B cell (primary cell): ENCODE results near the gene APCDD1. TPM values are rescaled to one million over a fixed set of nuclear protein-coding genes. Genes with fewer than 3 reads are reported as not detected.

Source experiments
- ATAC-seq: fragments of 200-7000 bp; cut with Tn5 transposase; one replicate; pipeline ENCODE4 v1.10.0; 2021; ENCODE audit warnings: low read depth, mild to moderate bottlenecking, moderate number of reproducible peaks, moderate library complexity
- CTCF ChIA-PET: fragments of 350-600 bp; sonication (Branson Sonifier 250); formaldehyde crosslinking; loops from one replicate; lab custom pipeline; 2021; ENCODE audit warnings: antibody characterized with exemption, inconsistent platforms; lab: Charles Lee
- POLR2A ChIA-PET: fragments of 350-600 bp; sonication (Branson Sonifier 250); formaldehyde crosslinking; loops from one replicate; lab custom pipeline; 2021; ENCODE audit warnings: antibody characterized with exemption; lab: Charles Lee
- DNase-seq: peaks from one replicate; pipeline ENCODE4 v3.0.0; 2013
- H2AFZ ChIP-seq: 2 replicates; pipeline ENCODE4 v1.6.1; 2012; ENCODE audit warnings: mild to moderate bottlenecking, low read depth, low read length; ENCODE audit not compliant: insufficient read depth, poor library complexity, severe bottlenecking
- H3K27ac ChIP-seq, 2 donors: 1 replicate in 1 of 2; 2 replicates in 1 of 2; pipeline ENCODE4 v1.5.1; 2012 to 2013; ENCODE audit warnings: low read length in 2 of 2, mild to moderate bottlenecking in 2 of 2, moderate library complexity in 1 of 2
- H3K27me3 ChIP-seq, 4 experiments: fragments of 200-600 bp in 1 of 4; sonication (generic) in 1 of 4; replicated peaks in 1 of 4; 1 replicate in 2 of 4; 2 replicates in 2 of 4; pipeline versions ENCODE4 v1.6.1 to v1.7.0; 2013 to 2016; ENCODE audit warnings: low read length in 3 of 4, mild to moderate bottlenecking in 2 of 4, mixed read lengths in 1 of 4, moderate library complexity in 1 of 4; ENCODE audit not compliant: insufficient read depth in 4 of 4, control insufficient read depth in 3 of 4; ENCODE audit errors: control extremely low read depth in 1 of 4
- H3K36me3 ChIP-seq, 2 experiments: replicated peaks in 1 of 2; 1 replicate in 1 of 2; 2 replicates in 1 of 2; pipeline versions ENCODE4 v1.6.1 to v1.7.1; 2013; ENCODE audit warnings: low read length in 1 of 2; ENCODE audit not compliant: insufficient read depth in 2 of 2, control insufficient read depth in 1 of 2; ENCODE audit errors: control extremely low read depth in 1 of 2, extremely low read depth in 1 of 2
- H3K4me1 ChIP-seq, 2 donors: fragments of 200-600 bp in 1 of 2; sonication (generic) in 1 of 2; 1 replicate in 1 of 2; 2 replicates in 1 of 2; pipeline versions ENCODE4 v1.5.1 to v1.6.1; 2013 to 2017; ENCODE audit warnings: low read length in 2 of 2; ENCODE audit not compliant: control insufficient read depth in 2 of 2, insufficient read depth in 2 of 2
- H3K4me2 ChIP-seq: replicated peaks from 2 replicates; pipeline ENCODE3; 2012; ENCODE audit warnings: mild to moderate bottlenecking, low read depth, low read length; ENCODE audit not compliant: poor library complexity, severe bottlenecking
- H3K4me3 ChIP-seq, 5 experiments: fragments of 200-600 bp in 1 of 5; sonication (generic) in 1 of 5; 1 replicate in 3 of 5; 2 replicates in 2 of 5; pipeline versions ENCODE4 v1.5.1 to v1.7.0; 2011 to 2016; ENCODE audit warnings: low read length in 4 of 5, mild to moderate bottlenecking in 4 of 5, low read depth in 2 of 5, control low read depth in 1 of 5, moderate library complexity in 1 of 5; ENCODE audit not compliant: insufficient read depth in 1 of 5; ENCODE audit errors: control extremely low read depth in 1 of 5, extremely low read depth in 1 of 5
- H3K79me2 ChIP-seq: fragments of 200-600 bp; sonication (generic); one replicate; pipeline ENCODE4 v1.6.0; 2016; ENCODE audit warnings: low read length; ENCODE audit not compliant: control insufficient read depth, insufficient read depth
- H3K9ac ChIP-seq: fragments of 200-600 bp; sonication (generic); 2 replicates; pipeline ENCODE4 v1.6.1; 2017; ENCODE audit warnings: mild to moderate bottlenecking, low read length, moderate library complexity
- H3K9me3 ChIP-seq, 3 donors: one replicate each; pipeline versions ENCODE4 v1.6.1 to v1.7.1; 2013; ENCODE audit warnings: low read length in 2 of 3; ENCODE audit not compliant: control insufficient read depth in 2 of 3, insufficient read depth in 1 of 3; ENCODE audit errors: control extremely low read depth in 1 of 3
- H4K20me1 ChIP-seq: 2 replicates; pipeline ENCODE4 v1.6.0; 2012; ENCODE audit warnings: mild to moderate bottlenecking, low read length; ENCODE audit not compliant: insufficient read depth, control insufficient read depth, poor library complexity, severe bottlenecking
- H3K27ac Mint-ChIP-seq: one replicate; pipeline ENCODE4 v1.8.0; 2021; ENCODE audit warnings: mixed read lengths
- H3K27me3 Mint-ChIP-seq: one replicate; pipeline ENCODE4 v1.8.0; 2021; ENCODE audit warnings: mixed read lengths
- H3K4me1 Mint-ChIP-seq: one replicate; pipeline ENCODE4 v1.8.0; 2021; ENCODE audit warnings: mixed read lengths
- H3K4me3 Mint-ChIP-seq: one replicate; pipeline ENCODE4 v1.8.0; 2021; ENCODE audit warnings: mixed read lengths
- H3K9me3 Mint-ChIP-seq: one replicate; pipeline ENCODE4 v1.8.0; 2022; ENCODE audit warnings: mixed read lengths; ENCODE audit not compliant: insufficient read depth
- CTCF ChIP-seq: fragments of 200-600 bp; IDR thresholded peaks from one replicate; pipeline ENCODE4 v1.8.0; 2022; ENCODE audit warnings: antibody characterized with exemption, mild to moderate bottlenecking
- EZH2 ChIP-seq: IDR thresholded peaks from 2 replicates; pipeline ENCODE4 v1.6.1; 2012; ENCODE audit warnings: borderline replicate concordance, low read depth, mild to moderate bottlenecking, moderate library complexity, low read length; ENCODE audit not compliant: insufficient read depth, poor library complexity, severe bottlenecking
- WGBS: methylation state at CpG from one replicate; pipeline ENCODE4 v1.1.5; 2013; ENCODE audit warnings: missing lambda C conversion rate; ENCODE audit not compliant: insufficient coverage; 5-methylcytosine and 5-hydroxymethylcytosine counted together
- intact Hi-C: fragments of 100-400 bp; cut with micrococcal nuclease; formaldehyde crosslinking; loops from one replicate; pipeline ENCODE4 v1.10.0; 2022
- polyA plus RNA-seq: library from polyadenylated mRNA; depleted of rRNA; stranded (reverse); fragments of >200 nt; gene quantifications from 2 replicates; pipeline ENCODE4 v1.2.3, GENCODE V29; 2012
- total RNA-seq, 2 donors: library from RNA; stranded (reverse); fragments of 120-200 nt in 1 of 2; gene quantifications; 1 replicate in 1 of 2; 2 replicates in 1 of 2; pipeline versions ENCODE4 v1.2.3 to v1.2.4, GENCODE V29; 2013 to 2022

APCDD1 gene
- total and polyA plus RNA-seq, 2 donors (not counting 1 experiment from before 2014, with no cell fraction given), result 1.0 to 1.1 TPM

DNA sequence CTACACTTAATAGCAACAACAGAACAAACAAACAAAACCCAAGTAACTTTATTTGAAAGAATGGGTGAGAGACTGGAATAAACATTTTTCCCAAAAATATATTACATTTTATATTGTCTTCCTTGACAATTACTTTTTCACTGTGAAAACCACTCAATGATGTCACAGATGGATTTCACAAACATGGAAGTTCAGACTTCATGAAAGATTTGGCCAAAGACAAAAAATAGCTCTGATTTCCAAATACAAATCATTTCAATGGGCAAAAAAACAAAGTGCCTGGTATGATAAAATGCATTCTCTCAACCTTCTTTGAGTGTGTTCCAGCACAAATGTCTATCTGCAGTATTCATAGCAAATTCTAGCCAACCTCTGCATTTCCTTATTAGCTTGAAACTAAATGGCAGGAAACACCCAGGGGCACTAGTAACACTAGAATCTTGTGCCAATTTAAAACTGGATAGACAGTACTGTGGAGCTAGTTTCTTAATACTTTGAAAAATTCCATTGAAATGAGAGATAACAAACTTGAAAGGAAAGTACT is 42.8 kb downstream of the APCDD1 start:
- ATAC-seq, result no peak
- Histone ChIP-seq H4K20me1 (no peaks in the 10 kb centered on the region), H3K4me1 (no peaks in the 10 kb centered on the region), H3K36me3 (no peaks in the 10 kb centered on the region), H3K4me3 (no peak overlapping the region), H3K79me2 (no peaks in the 10 kb centered on the region), H3K9me3 (peaks cover 0 to 3% (median 0%) of the 10 kb centered on the region in 3 donors), H3K9ac (no peak overlapping the region), H3K27ac (no peak overlapping the region), H3K4me2 (no peak overlapping the region), H2AFZ (no peak overlapping the region), H3K27me3 (no peaks in the 10 kb centered on the region)
- intact Hi-C loops, result loop anchor here (10.0 kb wide), 1 partner anchor 212 kb away; no protein-coding TSS in a partner anchor
- CTCF ChIA-PET, result interaction anchor here (1.1 to 1.5 kb wide), 2 partner anchors 13 to 22 kb away, joined by 3 to 4 read pairs; no protein-coding TSS in a partner anchor
- Mint-ChIP-seq H3K4me1 (no peaks in the 10 kb centered on the region), H3K27ac (no peak overlapping the region), H3K27me3 (peaks cover 5% of the 10 kb centered on the region), H3K4me3 (no peak overlapping the region), H3K9me3 (no peaks in the 10 kb centered on the region)
- TF ChIP-seq EZH2 (no peak), CTCF (no peak)
- DNase-seq, result no peak
- POLR2A ChIA-PET, result no interaction called here

- Mint-ChIP-seq H3K9me3 (no peaks in the 10 kb centered on the region), H3K4me1 (no peaks in the 10 kb centered on the region), H3K27ac (no peak overlapping the region), H3K4me3 (no peak overlapping the region), H3K27me3 (peaks cover 10% of the 10 kb centered on the region)
- Histone ChIP-seq H3K27ac (no peak overlapping the region), H3K9ac (no peak overlapping the region), H3K79me2 (no peaks in the 10 kb centered on the region), H3K36me3 (no peaks in the 10 kb centered on the region), H4K20me1 (no peaks in the 10 kb centered on the region), H3K4me3 (no peak overlapping the region), H3K4me1 (no peaks in the 10 kb centered on the region), H3K9me3 (peaks cover 0 to 3% (median 0%) of the 10 kb centered on the region in 3 donors), H2AFZ (no peak overlapping the region), H3K27me3 (no peaks in the 10 kb centered on the region), H3K4me2 (no peak overlapping the region)
- intact Hi-C loops, result loop anchor here (10.0 kb wide), 1 partner anchor 214 kb away; no protein-coding TSS in a partner anchor
- POLR2A ChIA-PET, result no interaction called here
- no CpG with 5 or more reads among the region's 6 CpGs for WGBS
- TF ChIP-seq CTCF (no peak), EZH2 (no peak)
- ATAC-seq, result no peak
- DNase-seq, result no peak
- CTCF ChIA-PET, result no interaction called here
These were observed 44.8 kb downstream of the APCDD1 start for GRCh38 chr18:10499230-10499629.
